ENCODE data around the gene ABCB8.
"Not testable (repeated sequence)": the region's sequence is repeated elsewhere in the genome, so short reads cannot be mapped to it uniquely, and the experiment has no call there.

ABCB8 gene

GRCh38 chr7:151013733-151014497 lies 14.3 kb upstream of the ABCB8 start:
- DNase-seq (ENCODE audit: low read depth in 1 of 2, low spot score in 1 of 2), result peak; percentile 62 to 74

GRCh38 chr7:151014950-151015349 lies 13.3 kb upstream of the ABCB8 start:
- no peak for DNase-seq (ENCODE audit: low read depth in 1 of 2, low spot score in 1 of 2)

- no peak for DNase-seq (ENCODE audit: low read depth in 1 of 2, low spot score in 1 of 2)
These were observed 12.3 kb upstream of the ABCB8 start for GRCh38 chr7:151015967-151016366.

- DNase-seq (ENCODE audit: low read depth in 1 of 2, low spot score in 1 of 2), result no peak
These were observed 11.7 kb upstream of the ABCB8 start for GRCh38 chr7:151016505-151016904.

GRCh38 chr7:151016942-151017341 lies 11.3 kb upstream of the ABCB8 start:
- no peak for DNase-seq (ENCODE audit: low read depth in 1 of 2, low spot score in 1 of 2)

- no peak for DNase-seq (ENCODE audit: low read depth in 1 of 2, low spot score in 1 of 2)
These were observed 10.8 kb upstream of the ABCB8 start for GRCh38 chr7:151017370-151017952.

GRCh38 chr7:151017953-151018420 lies 10.3 kb upstream of the ABCB8 start:
- peak; percentile 63 to 81 for DNase-seq (ENCODE audit: low read depth in 1 of 2, low spot score in 1 of 2)

- peak in 1 of 2 donors; percentile 34 for DNase-seq (ENCODE audit: low read depth in 1 of 2, low spot score in 1 of 2)
These were observed 9.7 kb upstream of the ABCB8 start for GRCh38 chr7:151018421-151019129.

GRCh38 chr7:151019130-151019447 lies 9.2 kb upstream of the ABCB8 start:
- DNase-seq (ENCODE audit: low read depth in 1 of 2, low spot score in 1 of 2), result no peak

- no peak for DNase-seq (ENCODE audit: low read depth in 1 of 2, low spot score in 1 of 2)
These were observed 8.0 kb upstream of the ABCB8 start for GRCh38 chr7:151020231-151020630.

GRCh38 chr7:151023232-151023631 lies 5.0 kb upstream of the ABCB8 start:
- DNase-seq (ENCODE audit: low read depth in 1 of 2, low spot score in 1 of 2), result no peak

GRCh38 chr7:151024435-151025056 lies 3.7 kb upstream of the ABCB8 start, which contains the start of gene ATG9B:
TSS of gene ATG9B (minus strand) at chr7:151024494. CDS start at chr7:151024423, 71 bp downstream.
- no peak for DNase-seq (ENCODE audit: low read depth in 1 of 2, low spot score in 1 of 2)

- no peak for DNase-seq (ENCODE audit: low read depth in 1 of 2, low spot score in 1 of 2)
These were observed 2.2 kb upstream of the ABCB8 start for GRCh38 chr7:151025924-151026671.

GRCh38 chr7:151026771-151027727 lies 1.2 kb upstream of the ABCB8 start:
- not testable (repeated sequence) for DNase-seq (ENCODE audit: low read depth in 1 of 2, low spot score in 1 of 2)

- DNase-seq (ENCODE audit: low read depth in 1 of 2, low spot score in 1 of 2), result not testable (repeated sequence)
These were observed 521 bp upstream of the ABCB8 start for GRCh38 chr7:151027728-151028130.

- no peak for DNase-seq (ENCODE audit: low read depth in 1 of 2, low spot score in 1 of 2)
These were observed 775 bp downstream of the ABCB8 start for GRCh38 chr7:151028948-151029501.

- DNase-seq (ENCODE audit: low read depth in 1 of 2, low spot score in 1 of 2), result no peak
These were observed 2.8 kb downstream of the ABCB8 start for GRCh38 chr7:151031011-151031410.

GRCh38 chr7:151032936-151033863 lies 5.0 kb downstream of the ABCB8 start:
- DNase-seq (ENCODE audit: low read depth in 1 of 2, low spot score in 1 of 2), result no peak

All from stimulated activated CD4-positive, alpha-beta T cell treated with anti-CD3 and anti-CD28 coated beads, Interleukin-15, amount 100 ng/mL, for 1 hour (primary cell).